PC-9 (cell line): ENCODE measurements around the gene CCDC121.

Experiments used
- CTCF ChIP-seq: fragments of 200-600 bp; sonication (generic); conservative IDR thresholded peaks from 2 replicates; pipeline ENCODE4 v1.6.1; 2017; ENCODE audit warnings: mixed run types, antibody characterized with exemption, mild to moderate bottlenecking, moderate library complexity
- EZH2 ChIP-seq: fragments of 200-600 bp; sonication (generic); IDR thresholded peaks from 2 replicates; pipeline ENCODE4 v1.8.0; 2017; ENCODE audit warnings: antibody characterized with exemption, low read depth

GRCh38 chr2:27667446-27667845, 38.6 kb upstream of the CCDC121 start:
- no peak for TF ChIP-seq EZH2
- TF ChIP-seq CTCF: no peak
